HCT116 (cell line): ENCODE data around the gene ATP2C1. TPM values are rescaled to one million over a fixed set of nuclear protein-coding genes. Genes with fewer than 3 reads are reported as not detected.

Experiments used
- ATAC-seq: fragments of 200-7000 bp; cut with Tn5 transposase; 2 replicates; pipeline ENCODE4 v1.9.1; 2020; ENCODE audit warnings: mild to moderate bottlenecking, moderate library complexity
- BruUV-seq: library from RNA; stranded (reverse); fragments of 400-500 nt; replicated peaks from 2 replicates; lab custom pipeline; 2021; lab: Mats Ljungman, UMichigan
- CTCF ChIA-PET: fragments of 300-600 bp; sonication (Branson Sonifier 250); formaldehyde crosslinking; loops from one replicate; lab custom pipeline; 2021; ENCODE audit warnings: antibody characterized with exemption; lab: Charles Lee
- POLR2A ChIA-PET: fragments of 300-600, 350-600 bp; sonication (Branson Sonifier 250); formaldehyde crosslinking; loops from one replicate; lab custom pipeline; 2021; ENCODE audit warnings: antibody characterized with exemption; lab: Charles Lee
- RAD21 ChIA-PET, 2 experiments: fragments of 300-600 bp; sonication (Branson Sonifier 250); formaldehyde crosslinking; loops; one replicate each; lab custom pipeline; 2023; ENCODE audit warnings: low total read pairs in 2 of 2; ENCODE audit not compliant: uncharacterized antibody in 2 of 2, unreplicated experiment in 2 of 2, low non-redundant PET in 1 of 2; lab: Charles Lee
- DNase-seq: peaks from one replicate; pipeline ENCODE4 v3.0.0-alpha.2; 2010; ENCODE audit warnings: low read depth, low spot score
- H2AFZ ChIP-seq: fragments of 200-600 bp; shearing (Covaris generic), sonication (generic); 2 replicates; pipeline ENCODE4 v1.6.1; 2017; ENCODE audit warnings: low read depth, mixed run types, mixed read lengths, antibody characterized with exemption, low read length; ENCODE audit not compliant: poor library complexity, severe bottlenecking
- H3K27ac ChIP-seq: 2 replicates; pipeline ENCODE4 v1.5.1; 2012; ENCODE audit warnings: low read depth, low read length
- H3K27me3 ChIP-seq: fragments of 200-600 bp; sonication (generic); 2 replicates; pipeline ENCODE4 v1.6.1; 2016; ENCODE audit warnings: mixed run types, low read length, mixed read lengths; ENCODE audit not compliant: insufficient read depth
- H3K36me3 ChIP-seq, 2 experiments: fragments of 200-500 bp in 1 of 2; fragments of 200-600 bp in 1 of 2; sonication (Bioruptor generic) in 1 of 2; sonication (generic) in 1 of 2; 2 replicates each; pipeline versions ENCODE4 v1.5.1 to v1.6.1; 2014 to 2016; ENCODE audit warnings: low read length in 2 of 2, inconsistent platforms in 1 of 2, mixed read lengths in 1 of 2, mixed run types in 1 of 2; ENCODE audit not compliant: insufficient read depth in 2 of 2, control insufficient read depth in 1 of 2
- H3K4me1 ChIP-seq, 2 experiments: fragments of 200-600 bp in 1 of 2; sonication (generic) in 1 of 2; 2 replicates each; pipeline versions ENCODE4 v1.5.1 to v1.6.1; 2012 to 2017; ENCODE audit warnings: low read length in 2 of 2, inconsistent platforms in 1 of 2, mild to moderate bottlenecking in 1 of 2, mixed read lengths in 1 of 2, mixed run types in 1 of 2, moderate library complexity in 1 of 2; ENCODE audit not compliant: insufficient read depth in 2 of 2, control insufficient read depth in 1 of 2
- H3K4me2 ChIP-seq: fragments of 200-600 bp; sonication (generic); 2 replicates; pipeline ENCODE4 v1.6.1; 2017; ENCODE audit warnings: mixed run types, low read length, mixed read lengths
- H3K4me3 ChIP-seq, 2 experiments: fragments of 200-600 bp in 1 of 2; sonication (generic) in 1 of 2; replicated peaks in 1 of 2; 2 replicates each; pipeline ENCODE4 v1.5.1; 2011 to 2016; ENCODE audit warnings: low read length in 2 of 2, control low read depth in 1 of 2, low read depth in 1 of 2, mild to moderate bottlenecking in 1 of 2, mixed read lengths in 1 of 2, mixed run types in 1 of 2
- H3K79me2 ChIP-seq: fragments of 200-600 bp; sonication (generic); 2 replicates; pipeline ENCODE4 v1.6.1; 2017; ENCODE audit warnings: mild to moderate bottlenecking, mixed run types, low read length, moderate library complexity, mixed read lengths; ENCODE audit not compliant: insufficient read depth
- H3K9ac ChIP-seq: fragments of 200-600 bp; sonication (generic); 2 replicates; pipeline ENCODE4 v1.6.1; 2016; ENCODE audit warnings: low read length, mixed read lengths
- H3K9me2 ChIP-seq: fragments of 200-600 bp; sonication (generic), shearing (Covaris generic); 2 replicates; pipeline ENCODE4 v1.6.1; 2017; ENCODE audit warnings: mixed run types, mild to moderate bottlenecking, moderate library complexity; ENCODE audit not compliant: insufficient read depth
- H3K9me3 ChIP-seq, 2 experiments: fragments of 200-500 bp in 1 of 2; fragments of 200-600 bp in 1 of 2; sonication (Bioruptor generic) in 1 of 2; sonication (generic) in 1 of 2; 2 replicates each; pipeline ENCODE4 v1.6.1; 2014 to 2017; ENCODE audit warnings: low read length in 2 of 2, mixed read lengths in 2 of 2, inconsistent platforms in 1 of 2, low read depth in 1 of 2, mild to moderate bottlenecking in 1 of 2, mixed run types in 1 of 2, moderate library complexity in 1 of 2; ENCODE audit not compliant: control insufficient read depth in 1 of 2, insufficient read depth in 1 of 2
- H4K20me1 ChIP-seq: fragments of 200-600 bp; sonication (generic), shearing (Covaris generic); 2 replicates; pipeline ENCODE4 v1.6.1; 2017; ENCODE audit warnings: mixed run types, mild to moderate bottlenecking, moderate library complexity; ENCODE audit not compliant: insufficient read depth
- ATF3 ChIP-seq: IDR thresholded peaks from 2 replicates; pipeline ENCODE4 v1.6.1; 2012
- CBX3 ChIP-seq: IDR thresholded peaks from 2 replicates; pipeline ENCODE4 v1.6.1; 2012; ENCODE audit warnings: low read depth
- CTCF ChIP-seq, 3 experiments: fragments of 200-600 bp in 1 of 3; sonication (generic) in 1 of 3; IDR thresholded peaks in 2 of 3; conservative IDR thresholded peaks in 1 of 3; 2 replicates each; pipeline ENCODE4 v1.5.1; 2012 to 2017; ENCODE audit warnings: low read depth in 2 of 3, low read length in 2 of 3, antibody characterized with exemption in 1 of 3, borderline replicate concordance in 1 of 3, control low read depth in 1 of 3, mild to moderate bottlenecking in 1 of 3, mixed read lengths in 1 of 3, mixed run types in 1 of 3, moderate library complexity in 1 of 3; ENCODE audit not compliant: insufficient read depth in 1 of 3
- EGR1 ChIP-seq: IDR thresholded peaks from 2 replicates; pipeline ENCODE4 v1.6.1; 2012; ENCODE audit warnings: low read depth
- ELF1 ChIP-seq: IDR thresholded peaks from 2 replicates; pipeline ENCODE4 v1.6.1; 2012; ENCODE audit warnings: low read depth, borderline replicate concordance
- EZH2 ChIP-seq: fragments of 200-600 bp; sonication (generic); IDR thresholded peaks from 2 replicates; pipeline ENCODE4 v1.6.1; 2017; ENCODE audit warnings: antibody characterized with exemption, mixed run types
- EZH2phosphoT487 ChIP-seq: fragments of 200-600 bp; IDR thresholded peaks from 2 replicates; pipeline ENCODE4 v1.6.1; 2018; ENCODE audit warnings: antibody characterized with exemption, borderline replicate concordance
- FOSL1 ChIP-seq: IDR thresholded peaks from 2 replicates; pipeline ENCODE4 v1.6.1; 2012; ENCODE audit warnings: low read depth
- MAX ChIP-seq: IDR thresholded peaks from 2 replicates; pipeline ENCODE4 v1.6.1; 2012
- POLR2A ChIP-seq: IDR thresholded peaks from 2 replicates; pipeline ENCODE4 v1.7.0; 2011; ENCODE audit warnings: borderline replicate concordance; ENCODE audit not compliant: insufficient read depth, insufficient read length; ENCODE audit errors: extremely low read depth
- POLR2AphosphoS5 ChIP-seq: IDR thresholded peaks from 2 replicates; pipeline ENCODE4 v1.6.1; 2011; ENCODE audit warnings: mild to moderate bottlenecking, low read depth, low read length, moderate library complexity
- RAD21 ChIP-seq: IDR thresholded peaks from 2 replicates; pipeline ENCODE4 v1.6.1; 2012; ENCODE audit warnings: low read depth, mild to moderate bottlenecking
- REST ChIP-seq: IDR thresholded peaks from 2 replicates; pipeline ENCODE4 v1.6.1; 2012; ENCODE audit warnings: low read depth
- SIN3A ChIP-seq: IDR thresholded peaks from 2 replicates; pipeline ENCODE4 v1.6.1; 2012; ENCODE audit warnings: low read depth
- SP1 ChIP-seq: IDR thresholded peaks from 2 replicates; pipeline ENCODE4 v1.6.1; 2012; ENCODE audit warnings: low read depth
- SRF ChIP-seq: IDR thresholded peaks from 2 replicates; pipeline ENCODE4 v1.6.1; 2012; ENCODE audit warnings: low read depth
- TCF7L2 ChIP-seq: IDR thresholded peaks from 2 replicates; pipeline ENCODE4 v1.7.0; 2011; ENCODE audit warnings: borderline replicate concordance, inconsistent platforms; ENCODE audit not compliant: insufficient read depth, insufficient read length; ENCODE audit errors: extremely low read depth
- YY1 ChIP-seq: IDR thresholded peaks from 2 replicates; pipeline ENCODE4 v1.6.1; 2011; ENCODE audit warnings: low read length, low read depth, moderate library complexity, mild to moderate bottlenecking; ENCODE audit not compliant: insufficient replicate concordance; ENCODE audit errors: extremely low read depth
- ZFX ChIP-seq: fragments of 450-650 bp; IDR thresholded peaks from 2 replicates; pipeline ENCODE4 v1.6.1; 2017
- ZNF274 ChIP-seq: fragments of 200-500 bp; sonication (Bioruptor generic); IDR thresholded peaks from 2 replicates; pipeline ENCODE4 v1.6.1; 2014; ENCODE audit warnings: mild to moderate bottlenecking, low read depth, low read length, inconsistent platforms
- intact Hi-C: fragments of 100-400 bp; cut with micrococcal nuclease; formaldehyde crosslinking; loops from 2 replicates; pipeline ENCODE4 v1.10.0; 2022
- total RNA-seq: library from RNA; stranded (reverse); gene quantifications from one replicate; pipeline ENCODE4 v1.2.1, GENCODE V29; 2021; ENCODE audit not compliant: unreplicated experiment

ATP2C1 gene
- total RNA-seq, 1 experiment from 2014 or later, result 69.1 TPM

- CTCF ChIA-PET, result no interaction called here
- no peaks in the 10 kb centered on the region for H3K9me3 ChIP-seq
- RAD21 ChIA-PET, result no interaction called here
- no peak for TF ChIP-seq ZFX
- no peak for TF ChIP-seq POLR2A
- TF ChIP-seq ELF1, result no peak
- no peak for TF ChIP-seq CTCF (IDR thresholded peaks at IDR 0.05 in 2 of 3, conservative IDR thresholded peaks at IDR 0.05 in 1 of 3; ENCODE audit: borderline replicate concordance in 1 of 3, insufficient read depth in 1 of 3, low read depth in 2 of 3, low read length in 2 of 3)
- no peak for TF ChIP-seq CBX3
- no peak for TF ChIP-seq ATF3
- no peak for TF ChIP-seq SP1
- TF ChIP-seq YY1, result no peak
- TF ChIP-seq RAD21, result no peak
- no peak for TF ChIP-seq SIN3A
- no peak for TF ChIP-seq EZH2phosphoT487
- no peak for TF ChIP-seq EZH2
- TF ChIP-seq SRF, result no peak
- TF ChIP-seq TCF7L2, result no peak
- TF ChIP-seq EGR1, result no peak
- no peak for TF ChIP-seq REST
- TF ChIP-seq MAX, result no peak
- no peak for TF ChIP-seq FOSL1
- TF ChIP-seq POLR2AphosphoS5, result no peak
- no peak for TF ChIP-seq ZNF274
- no peak overlapping the region for H3K27ac ChIP-seq
- no peak overlapping the region for H2AFZ ChIP-seq
- intact Hi-C loops, result loop anchor here (5.0 to 10.0 kb wide), 2 partner anchors 477 to 1369 kb away; partner anchors contain the start of gene MRPL3
- H3K4me3 ChIP-seq, result peak overlapping the region in 1 of 2 experiments; percentile 64; a peak in 1 of 4 replicates
- no peaks in the 10 kb centered on the region for H3K27me3 ChIP-seq
- H3K4me1 ChIP-seq, result peaks cover 11 to 16% of the 10 kb centered on the region in 2 experiments; a peak in 3 of 4 replicates
- no peaks in the 10 kb centered on the region for H3K9me2 ChIP-seq
- POLR2A ChIA-PET, result no interaction called here
- H3K36me3 ChIP-seq, result no peaks in the 10 kb centered on the region
- no TSS peak for BruUV-seq
- no peak for DNase-seq
- H3K79me2 ChIP-seq, result no peaks in the 10 kb centered on the region
- no peaks in the 10 kb centered on the region for H4K20me1 ChIP-seq
- no peak for ATAC-seq
- no peak overlapping the region for H3K9ac ChIP-seq
- H3K4me2 ChIP-seq, result peak overlapping the region; percentile 92
These were observed 131.7 kb downstream of the ATP2C1 start for GRCh38 chr3:131025539-131025938.
